ENCODE measurements around the gene MED17. TPM values are rescaled to one million over a fixed set of nuclear protein-coding genes. Genes with fewer than 3 reads are reported as not detected.

The MED17 gene
- total RNA-seq, 1 experiment from 2014 or later: 26.9 TPM

DNA sequence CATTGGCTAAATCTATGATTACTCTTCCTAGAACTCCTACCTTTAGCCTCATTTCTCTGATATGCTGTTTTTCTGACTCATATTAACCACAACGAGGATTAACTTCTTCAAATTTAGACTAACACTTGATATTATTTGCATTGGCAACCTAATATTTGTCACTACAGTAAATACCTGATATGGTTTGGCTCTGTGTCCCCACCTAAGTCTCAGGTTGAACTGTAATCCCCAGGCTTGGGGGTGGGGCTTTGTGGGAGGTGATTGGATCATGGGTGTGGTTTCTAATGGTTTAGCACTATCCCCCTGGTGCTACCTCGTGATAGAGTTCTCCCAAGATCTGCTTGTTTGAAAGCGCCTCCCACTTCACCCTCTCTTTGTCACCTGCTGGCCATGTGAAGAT lies 17.1 kb upstream of the MED17 start:
- no peaks in the 10 kb centered on the region for H3K79me2 ChIP-seq (ENCODE audit: low read depth)
- 0 out of 2 replicates have a peak overlapping the region, but pooled peaks have one; percentile 6 for H3K4me2 ChIP-seq
- POLR2A ChIA-PET (ENCODE audit: unreplicated experiment): no interaction called here
- H3K9me3 ChIP-seq (ENCODE audit: insufficient read depth, low read depth): no peaks in the 10 kb centered on the region
- DNase-seq: peak in 1 of 2 experiments; percentile 67
- CTCF ChIA-PET: no interaction called here
- H3K36me3 ChIP-seq (ENCODE audit: low read depth): 0 out of 2 replicates have a peak, but pooled peaks cover 7% of the 10 kb centered on the region
- intact Hi-C loops (cut with micrococcal nuclease; ENCODE audit: unreplicated experiment): no loop called here
- no peaks in the 10 kb centered on the region for H3K9me2 ChIP-seq (ENCODE audit: insufficient read depth)
- H3K4me1 ChIP-seq (replicated peaks; ENCODE audit: insufficient read depth): peaks cover 12% of the 10 kb centered on the region; the same call in 1 of the 2 replicates
- no peak overlapping the region for H2AFZ ChIP-seq
- BruUV-seq (replicated peaks): no TSS peak
- H3K4me3 ChIP-seq: no peak overlapping the region
- H3F3A ChIP-seq (ENCODE audit: insufficient read depth, low read depth): peaks cover 12% of the 10 kb centered on the region; the same call in 1 of the 2 replicates
- H3K27ac ChIP-seq: no peak overlapping the region
- 0 out of 2 replicates have a peak, but pooled peaks cover 7% of the 10 kb centered on the region for H4K20me1 ChIP-seq (ENCODE audit: insufficient read depth)
- TF ChIP-seq EZH2 (IDR thresholded peaks at IDR 0.05; ENCODE audit: low read depth): no peak
- TF ChIP-seq, protein P1, sequence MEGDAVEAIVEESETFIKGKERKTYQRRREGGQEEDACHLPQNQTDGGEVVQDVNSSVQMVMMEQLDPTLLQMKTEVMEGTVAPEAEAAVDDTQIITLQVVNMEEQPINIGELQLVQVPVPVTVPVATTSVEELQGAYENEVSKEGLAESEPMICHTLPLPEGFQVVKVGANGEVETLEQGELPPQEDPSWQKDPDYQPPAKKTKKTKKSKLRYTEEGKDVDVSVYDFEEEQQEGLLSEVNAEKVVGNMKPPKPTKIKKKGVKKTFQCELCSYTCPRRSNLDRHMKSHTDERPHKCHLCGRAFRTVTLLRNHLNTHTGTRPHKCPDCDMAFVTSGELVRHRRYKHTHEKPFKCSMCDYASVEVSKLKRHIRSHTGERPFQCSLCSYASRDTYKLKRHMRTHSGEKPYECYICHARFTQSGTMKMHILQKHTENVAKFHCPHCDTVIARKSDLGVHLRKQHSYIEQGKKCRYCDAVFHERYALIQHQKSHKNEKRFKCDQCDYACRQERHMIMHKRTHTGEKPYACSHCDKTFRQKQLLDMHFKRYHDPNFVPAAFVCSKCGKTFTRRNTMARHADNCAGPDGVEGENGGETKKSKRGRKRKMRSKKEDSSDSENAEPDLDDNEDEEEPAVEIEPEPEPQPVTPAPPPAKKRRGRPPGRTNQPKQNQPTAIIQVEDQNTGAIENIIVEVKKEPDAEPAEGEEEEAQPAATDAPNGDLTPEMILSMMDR (conservative IDR thresholded peaks at IDR 0.05): no peak
- no peaks in the 10 kb centered on the region for H3K27me3 ChIP-seq (ENCODE audit: insufficient read depth, low read depth)

DNA sequence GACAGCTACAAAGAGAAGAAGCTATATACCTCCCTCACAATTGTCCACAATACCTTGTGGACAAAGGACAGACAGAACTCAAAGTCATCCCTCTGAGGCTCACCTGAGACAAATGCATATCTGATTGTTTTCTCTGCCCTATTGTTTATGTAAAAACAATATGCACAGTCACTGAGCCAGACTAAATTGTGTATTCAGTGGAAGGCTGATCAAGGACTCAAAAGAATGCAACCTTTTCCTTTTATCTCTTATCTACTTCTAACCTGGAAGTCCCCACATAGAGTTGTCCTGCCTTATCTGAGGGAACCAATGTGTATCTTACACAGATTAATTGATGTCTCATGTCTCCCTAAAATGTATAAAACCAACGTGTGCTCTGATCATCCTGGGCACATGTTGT lies 13.9 kb upstream of the MED17 start:
- Histone ChIP-seq H3F3A (ENCODE audit: insufficient read depth, low read depth) (peaks cover 9% of the 10 kb centered on the region; the same call in 1 of the 2 replicates), H3K9me3 (ENCODE audit: insufficient read depth, low read depth) (no peaks in the 10 kb centered on the region), H3K9me2 (ENCODE audit: insufficient read depth) (no peaks in the 10 kb centered on the region), H3K4me2 (no peak overlapping the region), H3K27me3 (ENCODE audit: insufficient read depth, low read depth) (no peaks in the 10 kb centered on the region), H3K4me3 (no peak overlapping the region), H3K79me2 (ENCODE audit: low read depth) (no peaks in the 10 kb centered on the region), H3K27ac (no peak overlapping the region), H3K36me3 (ENCODE audit: low read depth) (no peaks in the 10 kb centered on the region), H3K4me1 (replicated peaks; ENCODE audit: insufficient read depth) (peaks cover 12% of the 10 kb centered on the region; the same call in 1 of the 2 replicates), H2AFZ (no peak overlapping the region), H4K20me1 (ENCODE audit: insufficient read depth) (no peaks in the 10 kb centered on the region)
- TF ChIP-seq, protein P1 (conservative IDR thresholded peaks at IDR 0.05): no peak
- no peak for TF ChIP-seq EZH2 (IDR thresholded peaks at IDR 0.05; ENCODE audit: low read depth)
- ChIA-PET POLR2A (ENCODE audit: unreplicated experiment) (no interaction called here), CTCF (no interaction called here)
- no peak for DNase-seq
- intact Hi-C loops (cut with micrococcal nuclease; ENCODE audit: unreplicated experiment): no loop called here
- BruUV-seq (replicated peaks): no TSS peak

DNA sequence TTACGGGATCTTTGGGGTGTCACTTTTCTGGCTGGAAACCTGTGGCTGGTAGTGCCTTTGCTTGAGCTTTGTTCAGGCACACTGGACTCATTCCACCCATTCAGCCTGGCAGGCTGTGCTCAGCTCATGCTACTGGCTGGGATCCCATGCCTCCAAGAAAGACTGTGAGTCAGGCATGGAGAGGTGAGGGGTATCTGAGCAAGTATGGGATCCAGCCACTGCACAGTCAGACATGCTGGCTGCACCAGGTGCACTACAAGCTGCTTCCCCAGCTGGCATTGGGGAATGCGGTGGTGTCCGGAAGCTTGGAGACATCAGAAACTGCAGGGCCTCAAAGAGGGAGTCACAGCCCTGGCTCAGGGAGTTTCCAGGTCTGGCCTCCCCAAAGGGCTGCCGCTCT lies 12.0 kb upstream of the MED17 start:
- CTCF ChIA-PET: no interaction called here

More for the DNA sequence above, 12.0 kb upstream of the MED17 start:
- TF ChIP-seq EZH2 (IDR thresholded peaks at IDR 0.05; ENCODE audit: low read depth): no peak
- TF ChIP-seq, protein P1 (conservative IDR thresholded peaks at IDR 0.05): no peak
- Histone ChIP-seq H3K9me3 (ENCODE audit: insufficient read depth, low read depth) (no peaks in the 10 kb centered on the region), H3K9me2 (ENCODE audit: insufficient read depth) (no peaks in the 10 kb centered on the region), H3K27me3 (ENCODE audit: insufficient read depth, low read depth) (no peaks in the 10 kb centered on the region), H4K20me1 (ENCODE audit: insufficient read depth) (no peaks in the 10 kb centered on the region), H3K27ac (no peak overlapping the region), H3K79me2 (ENCODE audit: low read depth) (no peaks in the 10 kb centered on the region), H3K36me3 (ENCODE audit: low read depth) (no peaks in the 10 kb centered on the region), H2AFZ (no peak overlapping the region), H3F3A (ENCODE audit: insufficient read depth, low read depth) (peaks cover 1% of the 10 kb centered on the region; the same call in 1 of the 2 replicates), H3K4me3 (no peak overlapping the region), H3K4me2 (no peak overlapping the region), H3K4me1 (replicated peaks; ENCODE audit: insufficient read depth) (0 out of 2 replicates have a peak, but pooled peaks cover under 1% of the 10 kb centered on the region)
- intact Hi-C loops (cut with micrococcal nuclease; ENCODE audit: unreplicated experiment): no loop called here
- DNase-seq: no peak
- no TSS peak for BruUV-seq (replicated peaks)
- POLR2A ChIA-PET (ENCODE audit: unreplicated experiment): no interaction called here
